IPS DF 19.7 (cell line): ENCODE data around the gene ZNF202.
"Not testable (repeated sequence)": the region's sequence is repeated elsewhere in the genome, so short reads cannot be mapped to it uniquely, and the experiment has no call there.

Experiments
- DNase-seq: peaks from one replicate; pipeline ENCODE4 v3.0.0-alpha.2; 2013; ENCODE audit warnings: low read depth, low spot score

ZNF202 gene

GRCh38 chr11:123742031-123742723, 717 bp upstream of the ZNF202 start:
- DNase-seq: no peak

- DNase-seq: no peak
These were observed 687 bp downstream of the ZNF202 start for GRCh38 chr11:123740787-123741158.

GRCh38 chr11:123738374-123738773, 3.1 kb downstream of the ZNF202 start:
- no peak for DNase-seq

GRCh38 chr11:123736769-123737168, 4.7 kb downstream of the ZNF202 start:
- no peak for DNase-seq

GRCh38 chr11:123729602-123730001, 11.9 kb downstream of the ZNF202 start:
- DNase-seq: no peak

- no peak for DNase-seq
These were observed 15.3 kb downstream of the ZNF202 start for GRCh38 chr11:123725995-123726655.

- DNase-seq: no peak
These were observed 22.0 kb downstream of the ZNF202 start for GRCh38 chr11:123719452-123719851.

GRCh38 chr11:123718469-123718868, 23.0 kb downstream of the ZNF202 start:
- DNase-seq: no peak

- DNase-seq: no peak
These were observed 23.4 kb downstream of the ZNF202 start for GRCh38 chr11:123718063-123718462.

- DNase-seq: not testable (repeated sequence)
These were observed 28.8 kb downstream of the ZNF202 start for GRCh38 chr11:123712627-123713026.

- DNase-seq: no peak
These were observed 33.8 kb downstream of the ZNF202 start for GRCh38 chr11:123707606-123708205.

GRCh38 chr11:123707206-123707605, 34.3 kb downstream of the ZNF202 start:
- DNase-seq: no peak

- DNase-seq: no peak
These were observed 37.1 kb downstream of the ZNF202 start for GRCh38 chr11:123704341-123704740.

- no peak for DNase-seq
These were observed 38.8 kb downstream of the ZNF202 start for GRCh38 chr11:123702696-123703095.

- DNase-seq: no peak
These were observed 39.3 kb downstream of the ZNF202 start for GRCh38 chr11:123702139-123702538.

GRCh38 chr11:123700772-123701171, 40.7 kb downstream of the ZNF202 start:
- DNase-seq: no peak

- no peak for DNase-seq
These were observed 42.8 kb downstream of the ZNF202 start for GRCh38 chr11:123698546-123699127.

GRCh38 chr11:123696183-123696582, 45.3 kb downstream of the ZNF202 start:
- no peak for DNase-seq

- no peak for DNase-seq
These were observed 46.2 kb downstream of the ZNF202 start for GRCh38 chr11:123695231-123695630.

GRCh38 chr11:123694551-123694950, 46.9 kb downstream of the ZNF202 start:
- no peak for DNase-seq

- DNase-seq: no peak
These were observed 48.5 kb downstream of the ZNF202 start for GRCh38 chr11:123692961-123693360.

GRCh38 chr11:123690485-123690884, 51.0 kb downstream of the ZNF202 start:
- DNase-seq: no peak

- DNase-seq: no peak
These were observed 56.9 kb downstream of the ZNF202 start for GRCh38 chr11:123684601-123685000.
